ENCODE measurements around the gene USP32.
"Not testable (repeated sequence)": the region's sequence is repeated elsewhere in the genome, so short reads cannot be mapped to it uniquely, and the experiment has no call there.

The USP32 gene

GRCh38 chr17:60247836-60248461, 144.0 kb downstream of the USP32 start:
- no peak for DNase-seq (ENCODE audit: low read depth in 4 of 4, low spot score in 1 of 4)

- no peak for DNase-seq (ENCODE audit: low read depth in 4 of 4, low spot score in 1 of 4)
These were observed 147.3 kb downstream of the USP32 start for GRCh38 chr17:60244656-60245055.

GRCh38 chr17:60240290-60240689, 151.6 kb downstream of the USP32 start:
- DNase-seq (ENCODE audit: low read depth in 4 of 4, low spot score in 1 of 4): no peak

- DNase-seq (ENCODE audit: low read depth in 4 of 4, low spot score in 1 of 4): no peak
These were observed 160.2 kb downstream of the USP32 start for GRCh38 chr17:60231691-60232090.

- no peak for DNase-seq (ENCODE audit: low read depth in 4 of 4, low spot score in 1 of 4)
These were observed 160.7 kb downstream of the USP32 start for GRCh38 chr17:60231234-60231633.

- DNase-seq (ENCODE audit: low read depth in 4 of 4, low spot score in 1 of 4): no peak
These were observed 161.6 kb downstream of the USP32 start for GRCh38 chr17:60230358-60230757.

- DNase-seq (ENCODE audit: low read depth in 4 of 4, low spot score in 1 of 4): no peak
These were observed 162.6 kb downstream of the USP32 start for GRCh38 chr17:60229188-60229802.

- not testable (repeated sequence) for DNase-seq (ENCODE audit: low read depth in 4 of 4, low spot score in 1 of 4)
These were observed 164.7 kb downstream of the USP32 start for GRCh38 chr17:60227276-60227675.

- no peak for DNase-seq (ENCODE audit: low read depth in 4 of 4, low spot score in 1 of 4)
These were observed 167.9 kb downstream of the USP32 start for GRCh38 chr17:60224064-60224463.

- no peak for DNase-seq (ENCODE audit: low read depth in 4 of 4, low spot score in 1 of 4)
These were observed 168.5 kb downstream of the USP32 start for GRCh38 chr17:60223456-60223855.

GRCh38 chr17:60218774-60219173, 173.2 kb downstream of the USP32 start:
- DNase-seq (ENCODE audit: low read depth in 4 of 4, low spot score in 1 of 4): not testable (repeated sequence)

GRCh38 chr17:60215895-60216294, 176.0 kb downstream of the USP32 start:
- DNase-seq (ENCODE audit: low read depth in 4 of 4, low spot score in 1 of 4): not testable (repeated sequence)

GRCh38 chr17:60211282-60211681, 180.7 kb downstream of the USP32 start:
- DNase-seq (ENCODE audit: low read depth in 4 of 4, low spot score in 1 of 4): not testable (repeated sequence)

GRCh38 chr17:60208302-60208701, 183.6 kb downstream of the USP32 start:
- not testable (repeated sequence) for DNase-seq (ENCODE audit: low read depth in 4 of 4, low spot score in 1 of 4)

- DNase-seq (ENCODE audit: low read depth in 4 of 4, low spot score in 1 of 4): not testable (repeated sequence)
These were observed 186.2 kb downstream of the USP32 start for GRCh38 chr17:60205782-60206181.

- not testable (repeated sequence) for DNase-seq (ENCODE audit: low read depth in 4 of 4, low spot score in 1 of 4)
These were observed 193.3 kb downstream of the USP32 start for GRCh38 chr17:60198630-60199029.

GRCh38 chr17:60194141-60194540, 197.8 kb downstream of the USP32 start:
- not testable (repeated sequence) for DNase-seq (ENCODE audit: low read depth in 4 of 4, low spot score in 1 of 4)

GRCh38 chr17:60193482-60193881, 198.5 kb downstream of the USP32 start:
- no peak for DNase-seq (ENCODE audit: low read depth in 4 of 4, low spot score in 1 of 4)

- DNase-seq (ENCODE audit: low read depth in 4 of 4, low spot score in 1 of 4): not testable (repeated sequence)
These were observed 198.9 kb downstream of the USP32 start for GRCh38 chr17:60193032-60193431.

GRCh38 chr17:60190032-60190431, 201.9 kb downstream of the USP32 start:
- not testable (repeated sequence) for DNase-seq (ENCODE audit: low read depth in 4 of 4, low spot score in 1 of 4)

- no peak for DNase-seq (ENCODE audit: low read depth in 4 of 4, low spot score in 1 of 4)
These were observed 203.2 kb downstream of the USP32 start for GRCh38 chr17:60188759-60189158.

GRCh38 chr17:60186846-60187745, 204.8 kb downstream of the USP32 start:
- DNase-seq (ENCODE audit: low read depth in 4 of 4, low spot score in 1 of 4): not testable (repeated sequence)

Data from stimulated activated CD4-positive, alpha-beta T cell treated with anti-CD3 and anti-CD28 coated beads, Interleukin-1b, Interleukin-23, amount 100 ng/mL, for 24 hours (primary cell).